Endodermal cell (in vitro differentiated cells): ENCODE results near the gene USP12. TPM values are rescaled to one million over a fixed set of nuclear protein-coding genes. Genes with fewer than 3 reads are reported as not detected.

Experiments used
- DNase-seq: peaks from one replicate; pipeline ENCODE4 v3.0.0-alpha.2; 2017
- H3K27ac ChIP-seq: 2 replicates; pipeline ENCODE4 v1.5.1; 2013; ENCODE audit warnings: mild to moderate bottlenecking, low read depth, low read length, moderate library complexity
- H3K27me3 ChIP-seq: 2 replicates; pipeline ENCODE4 v1.6.1; 2013; ENCODE audit warnings: mild to moderate bottlenecking, low read length, moderate library complexity; ENCODE audit not compliant: insufficient read depth, control insufficient read depth, poor library complexity, severe bottlenecking
- H3K36me3 ChIP-seq: 2 replicates; pipeline ENCODE4 v1.7.0; 2013; ENCODE audit warnings: mild to moderate bottlenecking, low read length, moderate library complexity; ENCODE audit not compliant: control insufficient read depth, insufficient read depth
- H3K4me1 ChIP-seq: one replicate; pipeline ENCODE4 v1.7.0; 2013; ENCODE audit warnings: low read length; ENCODE audit not compliant: control insufficient read depth, insufficient read depth
- H3K4me3 ChIP-seq: 2 replicates; pipeline ENCODE4 v1.5.1; 2013; ENCODE audit warnings: mild to moderate bottlenecking, low read length, moderate library complexity
- H3K9ac ChIP-seq: 2 replicates; pipeline ENCODE4 v1.6.1; 2013; ENCODE audit warnings: mild to moderate bottlenecking, low read length, moderate library complexity; ENCODE audit not compliant: poor library complexity, severe bottlenecking; ENCODE audit errors: extremely low read depth
- H3K9me3 ChIP-seq: 2 replicates; pipeline ENCODE4 v1.6.1; 2013; ENCODE audit warnings: mild to moderate bottlenecking, low read length, moderate library complexity; ENCODE audit not compliant: control insufficient read depth
- H3K27ac Mint-ChIP-seq: 2 replicates; pipeline ENCODE4 v1.8.0; 2020; ENCODE audit warnings: mixed read lengths
- H3K27me3 Mint-ChIP-seq: 2 replicates; pipeline ENCODE4 v1.8.0; 2021; ENCODE audit warnings: mild to moderate bottlenecking, mixed read lengths; ENCODE audit not compliant: insufficient read depth
- H3K36me3 Mint-ChIP-seq: 2 replicates; pipeline ENCODE4 v1.8.0; 2020; ENCODE audit warnings: low read depth, mixed read lengths
- H3K4me1 Mint-ChIP-seq: 2 replicates; pipeline ENCODE4 v1.8.0; 2020; ENCODE audit warnings: mixed read lengths
- H3K4me3 Mint-ChIP-seq: 2 replicates; pipeline ENCODE4 v1.8.0; 2020; ENCODE audit warnings: mild to moderate bottlenecking, moderate library complexity, mixed read lengths
- H3K9me3 Mint-ChIP-seq: 2 replicates; pipeline ENCODE4 v1.8.0; 2020; ENCODE audit warnings: mild to moderate bottlenecking, mixed read lengths
- CTCF ChIP-seq: fragments of 200-600 bp; sonication (generic); conservative IDR thresholded peaks from 2 replicates; pipeline ENCODE4 v1.5.0; 2021; ENCODE audit warnings: antibody characterized with exemption, mild to moderate bottlenecking
- WGBS, 2 experiments: methylation state at CpG; one replicate each; pipeline versions ENCODE4 v1.1.5 to v1.1.7; 2013; ENCODE audit warnings: missing lambda C conversion rate in 2 of 2, mixed read lengths in 1 of 2; ENCODE audit not compliant: insufficient coverage in 1 of 2, insufficient read length in 1 of 2; 5-methylcytosine and 5-hydroxymethylcytosine counted together
- total RNA-seq, 2 donors: library from RNA; stranded (reverse); fragmentation: NEBNext Ultra II Directional in 1 of 2; extraction: Animal tissue kit (Norgen Biotek cat#: 25700) in 1 of 2; gene quantifications; 2 replicates in 1 of 2; 3 replicates in 1 of 2; pipeline ENCODE4 v1.2.1, GENCODE V29; 2021

Gene USP12
- total RNA-seq, 2 donors from 2014 or later = 18.9 to 23.2 TPM

- WGBS, 2 experiments = 53 to 59% methylated on average over 7 to 9 of the region's 9 CpGs
- peaks cover 6% of the 10 kb centered on the region for H3K4me1 Mint-ChIP-seq
- Histone ChIP-seq H3K9ac (no peak overlapping the region), H3K27me3 (no peaks in the 10 kb centered on the region), H3K4me3 (no peak overlapping the region), H3K9me3 (no peaks in the 10 kb centered on the region), H3K4me1 (no peaks in the 10 kb centered on the region), H3K27ac (no peak overlapping the region), H3K36me3 (no peaks in the 10 kb centered on the region)
- no peaks in the 10 kb centered on the region for H3K36me3 Mint-ChIP-seq
- H3K27ac Mint-ChIP-seq = no peak overlapping the region
- no peaks in the 10 kb centered on the region for H3K27me3 Mint-ChIP-seq
- peaks cover 1% of the 10 kb centered on the region for H3K9me3 Mint-ChIP-seq
- no peak for DNase-seq
- no peak overlapping the region for H3K4me3 Mint-ChIP-seq
- no peak for TF ChIP-seq CTCF
These were observed 23.5 kb upstream of the USP12 start for GRCh38 chr13:27194895-27195764.

- TF ChIP-seq CTCF = no peak
- no peaks in the 10 kb centered on the region for H3K27me3 Mint-ChIP-seq
- no peaks in the 10 kb centered on the region for H3K27me3 ChIP-seq
- no peaks in the 10 kb centered on the region for H3K36me3 ChIP-seq
- H3K4me3 ChIP-seq = no peak overlapping the region
- no peaks in the 10 kb centered on the region for H3K36me3 Mint-ChIP-seq
- peaks cover 1% of the 10 kb centered on the region for H3K9me3 Mint-ChIP-seq
- no peaks in the 10 kb centered on the region for H3K4me1 ChIP-seq
- WGBS, 2 experiments = 92% methylated on average over 2 to 3 of the region's 3 CpGs
- H3K4me1 Mint-ChIP-seq = peaks cover 6% of the 10 kb centered on the region
- no peak overlapping the region for H3K27ac Mint-ChIP-seq
- no peak overlapping the region for H3K9ac ChIP-seq
- H3K9me3 ChIP-seq = no peaks in the 10 kb centered on the region
- H3K4me3 Mint-ChIP-seq = no peak overlapping the region
- no peak for DNase-seq
- no peak overlapping the region for H3K27ac ChIP-seq
These were observed 22.6 kb upstream of the USP12 start for GRCh38 chr13:27194209-27194608.

GRCh38 chr13:27193496-27193895 lies 21.9 kb upstream of the USP12 start:
- Histone ChIP-seq H3K27me3 (no peaks in the 10 kb centered on the region), H3K4me3 (no peak overlapping the region), H3K27ac (no peak overlapping the region), H3K36me3 (no peaks in the 10 kb centered on the region), H3K9me3 (no peaks in the 10 kb centered on the region), H3K4me1 (no peaks in the 10 kb centered on the region), H3K9ac (no peak overlapping the region)
- Mint-ChIP-seq H3K36me3 (no peaks in the 10 kb centered on the region), H3K4me3 (no peak overlapping the region), H3K27ac (no peak overlapping the region), H3K4me1 (peaks cover 6% of the 10 kb centered on the region), H3K27me3 (no peaks in the 10 kb centered on the region), H3K9me3 (peaks cover 1% of the 10 kb centered on the region)
- no peak for DNase-seq
- TF ChIP-seq CTCF = no peak
- 93 to 95% methylated on average over 2 to 8 of the region's 10 CpGs for WGBS, 2 experiments
